Panc1 (cell line): Measurements from ENCODE around the gene CD46.

Source experiments
- CTCF ChIP-seq: fragments of 450-650 bp; IDR thresholded peaks from 2 replicates; pipeline ENCODE4 v1.5.1; 2017; ENCODE audit warnings: mild to moderate bottlenecking
- POLR2AphosphoS5 ChIP-seq: IDR thresholded peaks from 2 replicates; pipeline ENCODE4 v1.6.1; 2012; ENCODE audit warnings: mild to moderate bottlenecking, low read depth, low read length, moderate library complexity
- SIN3A ChIP-seq: IDR thresholded peaks from 2 replicates; pipeline ENCODE4 v1.6.1; 2012; ENCODE audit warnings: low read depth, mild to moderate bottlenecking, low read length, moderate library complexity, borderline replicate concordance; ENCODE audit not compliant: insufficient read depth
- TF ChIP-seq, protein P1 (sequence below), 2 experiments: IDR thresholded peaks; 2 replicates each; pipeline ENCODE4 v1.6.1; 2011 to 2012; ENCODE audit warnings: low read depth in 2 of 2, control low read depth in 1 of 2, low read length in 1 of 2, mild to moderate bottlenecking in 1 of 2, moderate library complexity in 1 of 2; ENCODE audit not compliant: insufficient read depth in 1 of 2

- no peak for TF ChIP-seq CTCF
- no peak for TF ChIP-seq POLR2AphosphoS5
- TF ChIP-seq, protein P1, sequence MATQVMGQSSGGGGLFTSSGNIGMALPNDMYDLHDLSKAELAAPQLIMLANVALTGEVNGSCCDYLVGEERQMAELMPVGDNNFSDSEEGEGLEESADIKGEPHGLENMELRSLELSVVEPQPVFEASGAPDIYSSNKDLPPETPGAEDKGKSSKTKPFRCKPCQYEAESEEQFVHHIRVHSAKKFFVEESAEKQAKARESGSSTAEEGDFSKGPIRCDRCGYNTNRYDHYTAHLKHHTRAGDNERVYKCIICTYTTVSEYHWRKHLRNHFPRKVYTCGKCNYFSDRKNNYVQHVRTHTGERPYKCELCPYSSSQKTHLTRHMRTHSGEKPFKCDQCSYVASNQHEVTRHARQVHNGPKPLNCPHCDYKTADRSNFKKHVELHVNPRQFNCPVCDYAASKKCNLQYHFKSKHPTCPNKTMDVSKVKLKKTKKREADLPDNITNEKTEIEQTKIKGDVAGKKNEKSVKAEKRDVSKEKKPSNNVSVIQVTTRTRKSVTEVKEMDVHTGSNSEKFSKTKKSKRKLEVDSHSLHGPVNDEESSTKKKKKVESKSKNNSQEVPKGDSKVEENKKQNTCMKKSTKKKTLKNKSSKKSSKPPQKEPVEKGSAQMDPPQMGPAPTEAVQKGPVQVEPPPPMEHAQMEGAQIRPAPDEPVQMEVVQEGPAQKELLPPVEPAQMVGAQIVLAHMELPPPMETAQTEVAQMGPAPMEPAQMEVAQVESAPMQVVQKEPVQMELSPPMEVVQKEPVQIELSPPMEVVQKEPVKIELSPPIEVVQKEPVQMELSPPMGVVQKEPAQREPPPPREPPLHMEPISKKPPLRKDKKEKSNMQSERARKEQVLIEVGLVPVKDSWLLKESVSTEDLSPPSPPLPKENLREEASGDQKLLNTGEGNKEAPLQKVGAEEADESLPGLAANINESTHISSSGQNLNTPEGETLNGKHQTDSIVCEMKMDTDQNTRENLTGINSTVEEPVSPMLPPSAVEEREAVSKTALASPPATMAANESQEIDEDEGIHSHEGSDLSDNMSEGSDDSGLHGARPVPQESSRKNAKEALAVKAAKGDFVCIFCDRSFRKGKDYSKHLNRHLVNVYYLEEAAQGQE (IDR thresholded peaks at IDR 0.05; ENCODE audit: insufficient read depth in 1 of 2, low read depth in 2 of 2, low read length in 1 of 2): no peak
- no peak for TF ChIP-seq SIN3A
Observed at GRCh38 chr1:207750631-207751305, 1.1 kb upstream of the CD46 start.
